CD4-positive, alpha-beta T cell treated with Interleukin-17A for 1 hour (primary cell): ENCODE measurements around the gene PSMD5.

Experiments
- DNase-seq: peaks from one replicate; pipeline ENCODE4 v3.0.0-alpha.2; 2020

PSMD5 gene

DNA sequence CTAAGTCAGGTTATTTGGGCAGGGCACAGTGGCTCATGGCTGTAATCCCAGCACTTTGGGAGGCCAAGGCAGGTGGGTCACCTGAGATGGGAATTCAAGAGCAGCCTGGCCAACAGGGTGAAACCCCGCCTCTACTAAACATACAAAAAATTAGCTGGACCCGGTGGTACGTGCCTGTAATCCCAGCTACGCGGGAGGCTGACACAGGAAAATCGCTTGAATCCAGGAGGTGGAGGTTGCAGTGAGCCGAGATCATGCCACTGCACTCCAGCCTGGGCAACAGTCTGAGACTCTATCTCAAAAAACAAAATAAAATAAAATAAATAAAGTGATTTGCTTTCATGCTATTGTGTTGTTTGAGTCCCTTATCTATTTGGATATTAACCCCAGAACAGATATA, 41.3 kb downstream of the PSMD5 start:
- no peak for DNase-seq

DNA sequence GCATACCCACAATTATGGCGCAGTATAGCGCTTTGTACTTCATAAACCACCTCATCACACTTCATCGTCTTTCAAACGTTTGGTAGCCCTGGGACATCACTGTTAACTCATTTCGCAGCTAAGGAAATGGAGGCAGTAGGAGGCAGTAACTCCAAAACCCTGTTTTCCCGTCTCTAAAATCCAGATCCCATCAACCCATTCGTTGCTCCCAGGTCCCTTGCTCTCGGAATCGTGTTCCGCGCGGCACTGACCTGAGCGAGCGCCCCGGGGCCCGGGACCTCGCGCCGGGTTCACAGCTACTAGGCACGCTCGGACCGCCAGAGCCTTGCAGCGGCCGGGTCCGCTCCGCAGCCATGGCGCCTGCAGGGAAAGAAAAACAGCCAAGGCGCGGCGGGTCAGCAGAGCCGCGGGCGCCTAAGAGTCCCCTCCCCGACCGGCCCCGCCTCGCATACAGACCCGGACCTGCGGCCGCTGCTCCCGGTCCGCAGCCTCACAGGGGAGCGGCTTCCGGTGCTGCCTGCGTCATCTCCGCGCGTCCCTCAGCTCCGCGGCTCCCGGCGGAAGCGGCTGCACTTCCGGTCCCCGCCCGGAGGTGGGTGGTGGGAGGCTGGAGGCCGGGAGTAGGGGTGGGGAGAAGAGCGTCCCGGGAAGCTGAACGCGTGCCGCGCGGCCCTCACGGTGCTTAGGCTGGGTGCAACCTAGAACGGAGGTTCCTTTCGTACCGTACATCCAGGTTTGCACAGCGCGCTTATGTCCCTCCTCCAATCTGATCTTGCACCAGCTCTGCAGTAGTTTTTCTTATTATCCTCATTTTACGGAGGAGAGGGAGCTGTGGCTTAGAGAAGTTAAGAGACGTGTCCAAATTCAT, 49.6 kb downstream of the PSMD5 start, which contains the start of gene FBXW2:
FBXW2 (minus strand) TSS at position 519 of the 868 bp plus-strand sequence. CDS start 5,158 bp downstream, outside the sequence.
- peak; percentile 82 for DNase-seq

DNA sequence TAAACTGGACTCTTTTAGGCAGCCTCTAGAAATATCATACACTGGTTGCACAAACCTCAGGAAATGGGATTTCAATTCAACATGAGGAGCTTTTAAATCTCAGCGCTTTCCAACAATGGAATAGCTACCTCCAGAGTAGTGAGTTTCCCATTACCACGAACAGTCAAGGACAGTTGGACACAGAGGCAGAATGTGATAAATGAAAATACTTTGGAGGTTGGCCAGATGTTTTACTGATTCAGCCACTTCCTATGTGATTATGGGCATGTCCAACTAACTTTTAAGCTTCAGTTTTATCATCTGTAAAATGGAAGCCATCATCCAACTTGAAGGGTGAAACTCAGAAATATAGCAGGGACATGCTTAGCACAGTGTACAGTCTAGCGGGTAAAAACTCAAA, 51.6 kb downstream of the PSMD5 start:
- DNase-seq = no peak

DNA sequence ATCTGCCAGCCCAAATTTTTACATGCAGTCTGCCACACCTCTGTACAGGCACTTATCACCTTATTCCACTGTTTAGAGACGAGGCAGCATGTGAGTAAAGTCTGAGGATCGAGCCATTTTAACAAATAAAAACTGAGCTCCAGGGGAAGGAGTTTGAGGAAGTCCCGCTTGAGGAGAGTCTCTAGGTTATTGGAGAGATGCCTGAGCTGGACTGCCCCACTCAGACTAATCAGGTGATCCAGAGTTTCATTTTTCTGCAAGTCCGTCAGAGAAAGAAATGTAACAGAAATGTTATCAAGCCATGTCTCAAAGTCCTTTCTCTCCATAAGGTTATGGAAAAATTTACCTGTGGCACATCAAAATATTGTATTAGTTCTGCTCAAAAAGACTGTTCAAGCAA, 54.8 kb downstream of the PSMD5 start:
- DNase-seq = no peak

DNA sequence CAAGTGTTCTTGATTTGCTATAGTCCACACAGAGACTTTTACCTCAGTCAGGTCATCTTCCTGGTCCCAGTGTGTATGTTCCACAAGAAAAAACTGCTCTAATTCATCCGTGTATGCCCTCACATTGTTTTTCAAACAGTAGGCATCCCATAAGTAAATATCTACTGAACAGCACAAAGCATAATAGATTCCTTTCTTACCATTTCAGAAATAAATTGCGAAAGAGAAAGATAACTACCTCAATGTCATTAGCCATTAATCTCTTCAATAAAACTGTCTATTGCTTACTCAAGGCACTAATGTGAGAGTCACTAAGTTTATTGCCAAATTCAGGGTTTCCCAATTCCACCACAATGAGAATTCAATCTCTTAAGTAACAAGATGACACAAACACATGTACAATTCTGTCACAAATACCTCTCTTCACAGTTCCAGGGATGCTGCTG, 59.1 kb downstream of the PSMD5 start:
- no peak for DNase-seq

DNA sequence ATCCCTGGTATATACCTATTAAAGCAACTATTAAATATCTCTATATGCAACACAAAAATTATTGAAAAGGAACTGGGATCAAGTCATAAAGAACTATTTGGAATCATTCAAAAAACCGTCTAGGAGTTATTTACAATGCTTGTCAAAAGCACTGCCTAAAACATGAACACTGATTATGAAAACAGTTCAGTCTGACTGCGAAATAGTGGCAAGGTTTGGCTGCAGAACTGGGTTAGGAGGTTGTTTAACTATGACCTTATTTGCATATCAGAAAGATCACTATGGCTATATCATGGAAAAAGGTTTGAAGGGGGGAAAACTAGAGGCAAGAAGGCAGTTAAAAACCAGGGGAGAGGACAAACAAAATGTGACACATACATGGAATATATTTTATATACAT, 61.5 kb downstream of the PSMD5 start:
- DNase-seq = no peak

DNA sequence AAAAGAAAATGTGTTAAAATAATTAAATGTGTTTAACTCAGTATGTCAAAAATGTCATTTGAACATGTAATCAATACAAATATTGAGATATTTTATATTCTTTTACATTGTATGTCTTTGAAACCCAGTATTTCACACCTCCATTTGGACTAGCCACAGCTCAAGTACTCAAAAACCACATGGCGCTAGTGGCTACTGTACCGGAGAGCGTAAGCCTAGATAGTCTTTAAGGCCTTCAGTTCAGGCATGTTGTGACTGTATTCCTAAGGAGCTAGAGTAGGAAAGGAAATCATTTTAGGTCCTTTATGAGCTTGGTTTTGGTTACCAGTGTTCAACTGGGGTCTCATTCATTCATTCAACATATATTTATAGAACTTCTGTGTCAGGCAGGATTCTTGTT, 62.4 kb downstream of the PSMD5 start:
- DNase-seq = peak; percentile 6

DNA sequence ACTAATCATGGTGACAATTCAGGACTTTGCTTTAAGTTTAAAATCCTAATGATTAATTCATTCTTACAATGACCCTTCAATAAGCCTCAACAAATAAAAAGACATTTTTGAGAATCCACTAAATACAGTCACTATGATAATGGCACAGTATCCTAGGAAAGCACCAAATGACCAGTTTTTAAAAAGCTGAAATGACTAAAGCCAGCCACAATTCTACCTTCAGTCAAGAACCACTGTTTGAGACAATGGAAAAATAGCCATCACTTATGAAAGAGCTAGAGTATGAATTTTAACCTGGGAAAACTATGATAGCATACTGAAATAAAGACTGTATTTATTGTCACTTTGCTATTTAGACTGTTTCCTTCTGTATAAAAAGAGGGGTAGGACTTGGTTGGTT, 63.5 kb downstream of the PSMD5 start:
- DNase-seq = no peak

DNA sequence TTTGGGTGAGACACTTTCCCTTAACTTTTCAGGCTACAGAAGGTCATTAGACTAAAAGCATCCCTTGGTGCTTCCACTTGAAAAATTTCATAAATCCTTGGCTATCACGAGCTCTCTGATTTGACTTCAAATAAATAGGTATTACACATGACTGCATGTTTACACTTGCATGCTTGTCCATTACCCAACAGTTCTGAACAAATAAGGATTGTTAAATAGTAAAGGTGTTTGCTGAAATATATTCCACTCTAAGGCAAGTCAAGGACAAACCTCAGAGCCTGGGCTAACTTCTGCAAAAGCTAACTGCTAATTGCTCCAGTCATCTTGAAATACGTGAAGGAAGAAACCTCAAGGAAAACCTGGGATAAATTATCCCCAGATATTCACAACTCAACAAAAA, 64.0 kb downstream of the PSMD5 start:
- no peak for DNase-seq

DNA sequence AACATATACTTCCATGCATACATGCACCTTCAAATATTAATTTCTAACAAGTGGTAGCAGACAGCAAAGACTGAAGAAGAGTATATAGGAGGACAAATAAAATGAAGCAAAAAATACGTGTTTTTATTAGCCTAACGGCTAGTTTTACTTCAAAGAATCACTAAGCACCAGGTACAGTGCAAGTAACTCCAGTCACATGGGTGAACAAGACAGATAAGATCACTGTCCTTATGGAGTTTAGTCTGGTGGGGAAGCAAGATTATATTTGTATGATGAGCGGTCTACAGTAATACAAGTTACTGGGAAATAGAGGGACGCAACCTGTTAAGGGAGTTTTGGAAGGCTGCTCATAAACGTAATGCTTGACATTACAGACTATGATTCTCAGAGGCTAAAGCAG, 65.5 kb downstream of the PSMD5 start:
- no peak for DNase-seq

DNA sequence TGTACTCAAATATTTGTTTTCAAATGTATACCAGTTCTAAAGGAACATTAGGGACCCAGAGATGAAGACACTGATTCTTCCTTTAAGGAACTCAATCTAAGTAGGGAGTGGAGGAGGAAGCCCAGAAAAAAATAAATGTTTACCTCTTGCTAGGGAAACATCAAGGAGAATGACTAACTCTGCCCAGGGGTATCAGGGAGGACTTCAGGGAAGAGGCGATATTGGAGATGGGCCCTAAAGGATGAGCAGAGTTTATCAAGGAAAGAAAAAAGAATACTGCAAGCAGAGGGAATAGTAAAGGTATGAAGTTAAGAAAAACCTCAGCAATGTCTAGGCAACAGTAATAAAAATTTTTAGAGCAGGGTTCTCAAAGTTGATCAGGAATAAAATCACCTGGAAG, 65.9 kb downstream of the PSMD5 start:
- no peak for DNase-seq

DNA sequence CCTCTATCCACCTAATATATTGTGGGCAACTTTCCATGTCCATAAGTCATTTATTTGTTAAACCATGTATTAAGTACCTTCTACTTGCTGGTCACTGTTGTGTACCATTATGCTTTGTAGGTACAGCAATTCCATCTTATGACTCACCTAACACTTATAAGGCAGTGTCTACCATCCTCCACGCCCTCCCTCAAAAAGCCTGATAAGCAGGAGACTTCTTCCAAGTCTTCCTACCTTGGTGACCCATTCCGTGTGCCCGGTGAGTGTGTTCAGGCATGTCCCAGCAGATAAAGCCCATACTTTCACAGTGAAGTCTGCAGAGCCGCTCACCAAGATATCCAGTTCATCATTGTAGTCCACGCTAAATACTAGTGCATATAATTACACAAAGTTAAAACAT, 66.9 kb downstream of the PSMD5 start:
- no peak for DNase-seq

DNA sequence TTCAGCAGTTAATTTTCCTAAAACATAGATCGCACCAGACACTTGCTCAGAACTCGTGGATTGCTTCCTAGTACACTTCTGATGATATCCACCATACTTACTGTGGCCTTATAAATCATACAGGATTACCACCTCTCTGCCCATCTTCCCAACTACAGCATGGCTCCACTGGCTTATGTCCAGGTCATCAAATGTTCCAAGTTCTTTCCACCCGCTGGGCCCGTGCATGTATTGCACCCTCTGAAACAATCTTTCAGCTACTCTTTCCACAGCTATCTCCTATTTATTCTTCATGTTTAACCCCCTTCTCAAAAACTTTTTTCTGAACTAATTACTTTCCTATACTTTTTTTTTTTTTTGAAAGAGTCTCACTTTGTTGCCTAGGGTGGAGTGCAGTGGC, 68.0 kb downstream of the PSMD5 start:
- DNase-seq = no peak

DNA sequence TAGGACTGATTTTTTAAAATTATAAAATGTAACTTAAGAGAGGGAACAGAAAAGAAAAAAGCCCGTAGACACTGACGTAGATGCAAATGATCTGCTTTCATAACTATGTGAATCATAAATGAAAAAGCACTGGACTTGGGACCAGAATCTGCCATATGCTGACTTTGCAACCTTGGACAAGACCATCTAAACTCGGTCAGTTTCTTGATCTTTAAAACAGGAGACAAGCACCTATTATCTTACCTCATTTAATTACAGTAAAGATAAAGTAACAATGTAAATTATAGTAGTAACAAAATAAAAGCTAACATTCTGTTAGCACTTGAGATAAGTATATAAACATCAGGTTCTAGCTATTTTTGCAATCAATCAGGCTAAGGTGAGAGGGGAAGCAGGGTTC, 69.5 kb downstream of the PSMD5 start:
- DNase-seq = no peak

DNA sequence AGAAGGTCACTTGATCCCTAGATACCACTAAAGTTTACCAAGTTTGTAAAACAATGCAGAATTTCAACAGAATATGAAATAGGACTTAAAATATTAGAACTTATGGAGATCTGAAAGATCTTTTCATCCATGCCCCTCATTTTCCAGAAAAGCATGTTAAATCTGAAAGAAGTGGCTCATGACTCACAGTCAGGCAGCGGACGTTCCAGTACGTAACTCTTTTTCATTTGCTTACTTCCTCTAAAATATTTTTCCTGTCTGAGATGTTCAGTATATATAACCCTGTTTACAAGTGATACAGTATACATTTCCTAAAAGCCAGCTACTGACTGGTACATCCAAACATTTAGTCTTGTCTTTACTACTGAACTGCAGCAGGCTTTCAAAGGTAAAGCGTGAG, 71.8 kb downstream of the PSMD5 start:
- no peak for DNase-seq

DNA sequence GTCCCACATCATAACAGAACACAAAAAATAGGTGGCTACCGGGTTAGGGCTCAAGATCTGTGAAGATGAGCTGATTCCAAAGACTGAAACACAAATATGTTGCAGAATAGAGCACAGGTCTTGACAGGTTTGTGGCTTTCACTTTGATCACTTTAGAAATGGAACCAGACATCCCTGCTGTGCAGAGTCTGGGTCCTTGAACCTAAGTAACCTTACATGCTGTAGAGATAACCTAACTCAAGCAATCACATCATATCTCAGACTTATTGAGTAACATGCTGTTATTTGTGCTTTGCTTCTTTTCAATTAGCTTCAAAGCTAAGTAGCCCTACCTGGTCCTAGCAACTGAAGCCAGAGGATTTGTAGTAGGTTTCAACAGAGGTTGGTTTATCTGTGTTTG, 73.8 kb downstream of the PSMD5 start:
- DNase-seq = no peak

DNA sequence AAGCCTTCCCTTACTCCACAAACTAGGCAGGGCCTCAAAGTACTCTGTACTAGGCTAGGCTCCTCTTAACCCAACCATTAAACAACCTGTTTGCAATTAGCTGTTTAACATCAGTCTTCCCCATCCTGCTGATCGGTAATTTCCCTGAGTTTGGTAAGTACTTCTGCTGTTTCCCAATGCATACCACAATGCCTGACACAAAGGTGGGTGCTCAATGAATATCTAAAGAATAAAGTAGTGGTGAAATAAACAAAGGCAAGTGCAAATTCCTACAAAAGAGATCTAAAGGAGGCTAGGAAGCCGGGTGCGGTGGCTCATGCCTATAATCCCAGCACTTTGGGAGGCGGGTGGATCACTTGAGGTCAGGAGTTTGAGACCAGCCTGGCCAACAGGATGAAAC, 74.5 kb downstream of the PSMD5 start:
- DNase-seq = no peak

DNA sequence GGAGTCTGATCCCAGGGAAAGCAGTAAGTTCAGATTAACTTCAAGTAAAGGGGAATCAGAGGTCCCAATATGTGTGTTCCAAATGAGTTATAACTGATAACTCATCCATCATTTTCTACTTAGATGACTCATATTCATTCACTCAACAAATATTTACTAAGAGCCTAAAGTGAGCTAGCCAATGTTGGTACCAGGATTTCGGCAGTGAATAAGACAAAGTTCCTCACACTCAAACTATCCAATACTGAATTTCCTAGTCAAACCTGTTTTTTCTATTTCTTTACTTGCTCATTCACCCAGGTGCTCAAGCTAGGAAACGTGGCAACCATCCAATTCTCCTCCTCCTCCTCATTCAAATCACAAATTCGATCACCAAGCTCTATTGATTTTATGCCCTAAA, 75.3 kb downstream of the PSMD5 start:
- DNase-seq = no peak
